GM12873 (cell line): ENCODE measurements around the gene SLC34A2.

Source experiments
- TF ChIP-seq, protein P1 (sequence below): IDR thresholded peaks from 2 replicates; pipeline ENCODE4 v1.5.1; 2012; ENCODE audit warnings: low read depth, mild to moderate bottlenecking, moderate library complexity, low read length, control low read depth; ENCODE audit not compliant: insufficient read depth; ENCODE audit errors: missing control alignments

Gene SLC34A2

DNA sequence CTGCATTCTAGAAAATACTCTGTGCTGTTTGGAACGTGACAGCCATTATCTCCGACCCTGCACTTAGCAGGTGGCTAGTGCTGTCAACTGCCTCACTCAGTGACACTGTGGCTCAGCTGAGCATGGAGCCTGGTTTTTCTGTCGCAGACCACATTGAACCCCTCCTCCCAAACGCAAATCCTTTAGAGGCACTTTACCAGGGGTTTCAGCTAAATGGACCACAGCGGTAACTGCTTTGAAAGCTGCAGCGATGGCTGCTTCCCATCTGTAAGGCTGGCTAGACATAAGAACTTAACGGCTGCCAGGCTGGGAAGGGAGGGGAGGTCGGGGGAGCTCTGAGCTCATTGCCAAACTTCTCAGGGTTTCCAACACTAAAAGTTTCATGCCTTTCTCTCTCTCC is 8.1 kb downstream of the SLC34A2 start:
- TF ChIP-seq, protein P1, sequence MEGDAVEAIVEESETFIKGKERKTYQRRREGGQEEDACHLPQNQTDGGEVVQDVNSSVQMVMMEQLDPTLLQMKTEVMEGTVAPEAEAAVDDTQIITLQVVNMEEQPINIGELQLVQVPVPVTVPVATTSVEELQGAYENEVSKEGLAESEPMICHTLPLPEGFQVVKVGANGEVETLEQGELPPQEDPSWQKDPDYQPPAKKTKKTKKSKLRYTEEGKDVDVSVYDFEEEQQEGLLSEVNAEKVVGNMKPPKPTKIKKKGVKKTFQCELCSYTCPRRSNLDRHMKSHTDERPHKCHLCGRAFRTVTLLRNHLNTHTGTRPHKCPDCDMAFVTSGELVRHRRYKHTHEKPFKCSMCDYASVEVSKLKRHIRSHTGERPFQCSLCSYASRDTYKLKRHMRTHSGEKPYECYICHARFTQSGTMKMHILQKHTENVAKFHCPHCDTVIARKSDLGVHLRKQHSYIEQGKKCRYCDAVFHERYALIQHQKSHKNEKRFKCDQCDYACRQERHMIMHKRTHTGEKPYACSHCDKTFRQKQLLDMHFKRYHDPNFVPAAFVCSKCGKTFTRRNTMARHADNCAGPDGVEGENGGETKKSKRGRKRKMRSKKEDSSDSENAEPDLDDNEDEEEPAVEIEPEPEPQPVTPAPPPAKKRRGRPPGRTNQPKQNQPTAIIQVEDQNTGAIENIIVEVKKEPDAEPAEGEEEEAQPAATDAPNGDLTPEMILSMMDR, result no peak

DNA sequence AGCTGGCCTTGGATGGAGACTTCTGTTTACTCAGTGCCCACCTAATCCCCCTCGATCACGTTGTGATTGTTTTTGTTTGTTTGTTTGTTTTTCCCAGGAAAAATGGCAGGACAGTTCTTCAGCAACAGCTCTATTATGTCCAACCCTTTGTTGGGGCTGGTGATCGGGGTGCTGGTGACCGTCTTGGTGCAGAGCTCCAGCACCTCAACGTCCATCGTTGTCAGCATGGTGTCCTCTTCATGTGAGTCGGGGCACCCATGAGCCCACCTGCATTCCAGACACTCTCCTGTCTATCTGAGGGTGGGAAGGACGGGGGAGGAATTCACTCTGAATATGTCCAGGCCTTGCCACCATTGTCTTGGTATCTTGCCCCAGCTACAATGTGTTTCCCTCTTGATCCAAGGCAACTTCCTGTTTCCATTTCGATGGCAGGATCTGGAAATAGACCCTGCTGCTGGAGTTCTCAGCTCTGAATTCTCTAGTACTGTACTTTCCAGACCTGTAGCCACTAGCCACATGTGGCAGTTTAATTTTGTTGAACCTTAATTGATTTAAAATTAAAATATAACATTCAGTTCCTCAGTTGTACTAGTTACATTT is 10.5 kb downstream of the SLC34A2 start:
- TF ChIP-seq, protein P1, result no peak

DNA sequence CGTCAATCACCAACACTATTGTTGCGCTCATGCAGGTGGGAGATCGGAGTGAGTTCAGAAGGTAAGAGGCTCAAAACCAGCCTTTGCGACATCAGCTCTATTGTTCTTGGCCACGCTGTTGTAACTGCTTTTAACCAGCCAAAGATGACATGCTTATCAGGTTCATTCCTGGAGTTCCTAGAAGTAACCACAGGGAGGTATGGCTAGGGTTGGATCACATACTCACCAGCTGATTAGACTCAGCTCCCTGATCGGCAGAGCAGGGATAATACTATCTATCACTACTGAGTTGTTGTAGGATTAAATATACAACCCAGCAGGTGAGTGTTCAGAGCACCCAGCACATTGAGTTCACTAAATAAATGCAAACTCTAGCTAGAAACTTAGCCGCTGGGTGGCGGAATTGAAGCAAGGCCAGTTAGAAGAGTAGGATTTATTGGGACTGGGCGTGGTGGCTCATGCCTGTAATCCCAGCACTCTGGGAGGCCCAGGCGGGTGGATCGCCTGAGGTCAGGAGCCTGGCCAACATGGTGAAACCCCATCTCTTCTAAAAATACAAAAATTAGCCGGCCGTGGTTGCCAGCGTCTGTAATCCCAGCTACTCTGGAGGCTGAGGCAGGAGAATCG is 12.4 kb downstream of the SLC34A2 start:
- TF ChIP-seq, protein P1, result no peak

DNA sequence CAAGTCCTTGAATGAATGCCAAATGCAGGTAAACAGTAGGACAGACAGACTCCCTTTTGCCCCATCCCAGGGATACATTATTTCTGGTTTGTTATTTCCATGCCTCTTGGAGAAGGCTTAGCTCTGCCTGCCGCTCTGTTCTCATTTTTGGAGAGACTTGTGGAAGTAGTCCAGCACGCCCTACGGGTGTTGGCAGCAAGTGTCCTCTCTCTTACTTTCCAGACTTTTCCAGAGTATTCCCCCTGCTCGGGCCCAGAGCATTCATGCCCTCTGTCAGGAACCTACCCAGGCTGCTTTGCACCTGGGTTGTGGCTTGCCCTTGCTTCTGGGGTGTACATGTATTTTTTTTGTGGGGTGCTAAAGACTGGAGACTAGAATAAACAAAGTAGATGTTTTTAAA is 15.3 kb downstream of the SLC34A2 start:
- TF ChIP-seq, protein P1, result no peak

DNA sequence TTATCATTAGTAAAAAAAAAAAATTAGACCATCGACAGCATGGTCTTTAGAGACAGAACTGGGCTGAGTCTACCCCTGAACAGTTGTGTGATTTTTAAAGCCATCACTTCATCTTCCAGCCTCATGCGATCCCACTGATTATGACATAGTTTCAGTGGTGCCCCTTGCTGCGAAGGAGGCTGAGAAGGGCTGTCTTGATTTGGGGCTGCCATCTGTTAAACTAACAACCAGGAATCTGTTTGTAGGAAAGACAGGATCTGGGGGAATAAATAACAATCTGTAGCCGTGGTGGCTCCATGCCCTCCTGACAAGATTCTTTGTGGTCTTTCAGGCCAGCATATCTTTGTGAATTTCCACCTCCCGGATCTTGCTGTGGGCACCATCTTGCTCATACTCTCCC is 17.1 kb downstream of the SLC34A2 start:
- TF ChIP-seq, protein P1, result no peak

DNA sequence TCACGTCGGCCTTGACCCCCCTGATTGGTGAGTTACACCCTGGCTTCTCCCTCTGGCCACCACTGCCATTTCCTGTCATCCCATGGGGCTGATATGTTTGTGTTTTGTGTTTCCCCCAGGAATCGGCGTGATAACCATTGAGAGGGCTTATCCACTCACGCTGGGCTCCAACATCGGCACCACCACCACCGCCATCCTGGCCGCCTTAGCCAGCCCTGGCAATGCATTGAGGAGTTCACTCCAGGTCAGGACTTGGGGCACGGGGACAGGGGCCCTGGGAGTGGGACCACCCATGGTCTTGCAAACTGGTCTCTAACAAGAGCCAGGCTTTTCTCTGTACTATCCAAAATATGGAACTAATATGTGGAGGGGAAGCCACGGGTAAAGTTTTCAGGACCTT is 18.7 kb downstream of the SLC34A2 start:
- TF ChIP-seq, protein P1, result no peak

DNA sequence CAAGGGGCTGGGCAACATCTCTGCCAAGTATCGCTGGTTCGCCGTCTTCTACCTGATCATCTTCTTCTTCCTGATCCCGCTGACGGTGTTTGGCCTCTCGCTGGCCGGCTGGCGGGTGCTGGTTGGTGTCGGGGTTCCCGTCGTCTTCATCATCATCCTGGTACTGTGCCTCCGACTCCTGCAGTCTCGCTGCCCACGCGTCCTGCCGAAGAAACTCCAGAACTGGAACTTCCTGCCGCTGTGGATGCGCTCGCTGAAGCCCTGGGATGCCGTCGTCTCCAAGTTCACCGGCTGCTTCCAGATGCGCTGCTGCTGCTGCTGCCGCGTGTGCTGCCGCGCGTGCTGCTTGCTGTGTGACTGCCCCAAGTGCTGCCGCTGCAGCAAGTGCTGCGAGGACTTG is 20.6 kb downstream of the SLC34A2 start:
- TF ChIP-seq, protein P1, result no peak
